Astrocyte of the spinal cord (primary cell): ENCODE results near the gene FIGLA.

Source experiments
- DNase-seq: peaks from one replicate; pipeline ENCODE4 v3.0.0; 2011; ENCODE audit warnings: low read depth, low spot score
- H3K4me3 ChIP-seq: 2 replicates; pipeline ENCODE4 v1.5.1; 2011; ENCODE audit warnings: low read depth, mild to moderate bottlenecking, low read length, moderate library complexity
- CTCF ChIP-seq: IDR thresholded peaks from 2 replicates; pipeline ENCODE4 v1.5.1; 2012; ENCODE audit warnings: low read depth, mild to moderate bottlenecking, low read length, inconsistent platforms
- in situ Hi-C: cut with HindIII; loops from 2 replicates; pipeline ENCODE4 v1.10.0; 2017; ENCODE audit warnings: low sequenced_read_pairs

Gene FIGLA

DNA sequence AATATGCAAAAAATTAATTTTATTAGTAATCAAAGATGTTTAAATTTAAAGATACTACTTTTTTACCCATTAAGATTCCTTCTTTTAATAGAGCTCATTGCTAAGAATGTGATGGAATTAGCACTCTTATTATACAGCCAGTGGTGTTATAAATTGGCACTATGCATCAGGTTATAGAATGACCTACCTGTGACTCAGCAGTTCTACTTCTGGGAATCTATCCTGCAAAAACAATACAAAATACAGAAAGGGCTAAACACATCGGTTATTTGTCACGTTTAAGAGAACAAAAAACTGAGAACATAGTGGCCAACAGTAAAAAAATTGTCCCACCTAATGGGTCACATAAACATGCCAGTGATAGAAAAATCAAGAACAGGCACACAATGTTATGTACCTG, 13.0 kb downstream of the FIGLA start:
- in situ Hi-C loops = no loop called here
- no peak for DNase-seq
- H3K4me3 ChIP-seq = no peak overlapping the region
- TF ChIP-seq CTCF = no peak

GRCh38 chr2:70776266-70776665, 14.2 kb downstream of the FIGLA start:
- no peak overlapping the region for H3K4me3 ChIP-seq
- DNase-seq = no peak
- in situ Hi-C loops = no loop called here
- no peak for TF ChIP-seq CTCF

DNA sequence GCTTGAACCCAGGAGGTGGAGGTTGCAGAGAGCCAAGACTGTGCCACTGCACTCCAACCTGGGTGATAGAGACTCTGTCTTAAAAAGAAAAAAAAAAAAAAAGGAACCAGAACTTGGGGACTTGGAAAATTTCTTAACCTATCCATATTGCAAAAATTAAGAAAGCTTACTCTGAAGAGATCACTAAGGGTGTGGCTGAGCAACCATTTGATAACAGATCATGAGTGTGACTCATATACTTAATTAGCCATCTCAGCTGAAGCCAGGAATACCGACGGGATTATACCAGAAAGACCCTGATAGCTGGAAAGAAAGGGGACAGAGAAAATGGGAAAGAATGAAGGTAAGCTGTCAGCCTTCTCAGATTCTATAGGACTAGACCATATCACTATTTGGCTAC, 15.3 kb downstream of the FIGLA start:
- H3K4me3 ChIP-seq = no peak overlapping the region
- no peak for TF ChIP-seq CTCF
- in situ Hi-C loops = no loop called here
- no peak for DNase-seq

- DNase-seq = no peak
- TF ChIP-seq CTCF = no peak
- in situ Hi-C loops = no loop called here
- H3K4me3 ChIP-seq = no peak overlapping the region
Observed at GRCh38 chr2:70772486-70773155, 17.8 kb downstream of the FIGLA start.

GRCh38 chr2:70771446-70771845, 19.0 kb downstream of the FIGLA start:
- H3K4me3 ChIP-seq = no peak overlapping the region
- in situ Hi-C loops = no loop called here
- DNase-seq = no peak
- no peak for TF ChIP-seq CTCF

- in situ Hi-C loops = no loop called here
- no peak for TF ChIP-seq CTCF
Observed at GRCh38 chr2:70769450-70769849, 21.0 kb downstream of the FIGLA start.

More at GRCh38 chr2:70769450-70769849, 21.0 kb downstream of the FIGLA start:
- no peak overlapping the region for H3K4me3 ChIP-seq
- no peak for DNase-seq
